ENCODE data around the gene CDCA3.
"Not testable (repeated sequence)": the region's sequence is repeated elsewhere in the genome, so short reads cannot be mapped to it uniquely, and the experiment has no call there.

The CDCA3 gene

GRCh38 chr12:6866163-6866919, 15.3 kb upstream of the CDCA3 start:
- peaks cover 61% of the 10 kb centered on the region for H3K36me3 Mint-ChIP-seq
- H3K27ac Mint-ChIP-seq = peak overlapping the region; percentile 87

GRCh38 chr12:6865307-6865706, 14.2 kb upstream of the CDCA3 start:
- H3K9me3 Mint-ChIP-seq, H3K27ac Mint-ChIP-seq, H3K27me3 Mint-ChIP-seq, ATAC-seq, H3K4me3 Mint-ChIP-seq: not testable (repeated sequence)
- H3K4me1 Mint-ChIP-seq = peaks cover 33% of the 10 kb centered on the region
- peaks cover 68% of the 10 kb centered on the region for H3K36me3 Mint-ChIP-seq

More at GRCh38 chr12:6866163-6866919, 15.3 kb upstream of the CDCA3 start:
- peak overlapping the region; percentile 93 for H3K4me3 Mint-ChIP-seq
- no peaks in the 10 kb centered on the region for H3K27me3 Mint-ChIP-seq
- no peak for ATAC-seq
- H3K9me3 Mint-ChIP-seq = no peaks in the 10 kb centered on the region
- peaks cover 43% of the 10 kb centered on the region for H3K4me1 Mint-ChIP-seq

GRCh38 chr12:6863586-6864321, 12.7 kb upstream of the CDCA3 start:
- Mint-ChIP-seq H3K9me3 (no peaks in the 10 kb centered on the region), H3K36me3 (peaks cover 70% of the 10 kb centered on the region), H3K4me3 (no peak overlapping the region), H3K4me1 (peaks cover 17% of the 10 kb centered on the region), H3K27ac (no peak overlapping the region), H3K27me3 (no peaks in the 10 kb centered on the region)
- ATAC-seq = no peak

- H3K27ac Mint-ChIP-seq = no peak overlapping the region
- H3K4me1 Mint-ChIP-seq = peaks cover 10% of the 10 kb centered on the region
- no peak for ATAC-seq
- H3K27me3 Mint-ChIP-seq = no peaks in the 10 kb centered on the region
- no peak overlapping the region for H3K4me3 Mint-ChIP-seq
- no peaks in the 10 kb centered on the region for H3K9me3 Mint-ChIP-seq
- H3K36me3 Mint-ChIP-seq = peaks cover 74% of the 10 kb centered on the region
These were observed 11.9 kb upstream of the CDCA3 start for GRCh38 chr12:6863033-6863432.

- no peaks in the 10 kb centered on the region for H3K27me3 Mint-ChIP-seq
- no peak overlapping the region for H3K27ac Mint-ChIP-seq
- no peak for ATAC-seq
- no peak overlapping the region for H3K4me3 Mint-ChIP-seq
- no peaks in the 10 kb centered on the region for H3K9me3 Mint-ChIP-seq
- H3K36me3 Mint-ChIP-seq = peaks cover 88% of the 10 kb centered on the region
- peaks cover 2% of the 10 kb centered on the region for H3K4me1 Mint-ChIP-seq
These were observed 10.3 kb upstream of the CDCA3 start for GRCh38 chr12:6861391-6861790.

GRCh38 chr12:6860942-6861341, 9.9 kb upstream of the CDCA3 start:
- no peak for ATAC-seq
- Mint-ChIP-seq H3K36me3 (peaks cover 88% of the 10 kb centered on the region), H3K4me1 (no peaks in the 10 kb centered on the region), H3K27ac (no peak overlapping the region), H3K4me3 (no peak overlapping the region), H3K27me3 (no peaks in the 10 kb centered on the region), H3K9me3 (no peaks in the 10 kb centered on the region)

- Mint-ChIP-seq H3K27ac (no peak overlapping the region), H3K9me3 (no peaks in the 10 kb centered on the region), H3K36me3 (peaks cover 84% of the 10 kb centered on the region), H3K4me1 (no peaks in the 10 kb centered on the region), H3K4me3 (no peak overlapping the region), H3K27me3 (no peaks in the 10 kb centered on the region)
- no peak for ATAC-seq
These were observed 9.0 kb upstream of the CDCA3 start for GRCh38 chr12:6860116-6860515.

GRCh38 chr12:6858799-6859198, 7.7 kb upstream of the CDCA3 start:
- Mint-ChIP-seq H3K9me3 (no peaks in the 10 kb centered on the region), H3K4me1 (peaks cover 6% of the 10 kb centered on the region), H3K36me3 (peaks cover 81% of the 10 kb centered on the region), H3K27ac (no peak overlapping the region), H3K4me3 (no peak overlapping the region), H3K27me3 (no peaks in the 10 kb centered on the region)
- no peak for ATAC-seq

GRCh38 chr12:6855322-6855721, 4.2 kb upstream of the CDCA3 start:
- Mint-ChIP-seq H3K9me3 (no peaks in the 10 kb centered on the region), H3K36me3 (peaks cover 55% of the 10 kb centered on the region), H3K4me1 (peaks cover 26% of the 10 kb centered on the region), H3K4me3 (no peak overlapping the region), H3K27me3 (no peaks in the 10 kb centered on the region), H3K27ac (no peak overlapping the region)
- no peak for ATAC-seq

GRCh38 chr12:6854036-6854435, 3.0 kb upstream of the CDCA3 start:
- ATAC-seq = no peak

GRCh38 chr12:6853626-6854025, 2.5 kb upstream of the CDCA3 start:
- Mint-ChIP-seq H3K27me3 (no peaks in the 10 kb centered on the region), H3K4me3 (peak overlapping the region; percentile 84), H3K4me1 (peaks cover 43% of the 10 kb centered on the region), H3K36me3 (peaks cover 38% of the 10 kb centered on the region), H3K27ac (peak overlapping the region; percentile 82), H3K9me3 (no peaks in the 10 kb centered on the region)
- no peak for ATAC-seq

More at GRCh38 chr12:6854036-6854435, 3.0 kb upstream of the CDCA3 start:
- no peaks in the 10 kb centered on the region for H3K27me3 Mint-ChIP-seq
- peaks cover 39% of the 10 kb centered on the region for H3K4me1 Mint-ChIP-seq
- H3K9me3 Mint-ChIP-seq = no peaks in the 10 kb centered on the region
- H3K27ac Mint-ChIP-seq = no peak overlapping the region
- no peak overlapping the region for H3K4me3 Mint-ChIP-seq
- peaks cover 42% of the 10 kb centered on the region for H3K36me3 Mint-ChIP-seq

GRCh38 chr12:6852651-6853354, 1.7 kb upstream of the CDCA3 start:
- Mint-ChIP-seq H3K27ac (peak overlapping the region; percentile 82), H3K36me3 (peaks cover 29% of the 10 kb centered on the region), H3K27me3 (no peaks in the 10 kb centered on the region), H3K4me3 (peak overlapping the region; percentile 84), H3K9me3 (no peaks in the 10 kb centered on the region), H3K4me1 (peaks cover 51% of the 10 kb centered on the region)
- ATAC-seq = no peak

- peaks cover 22% of the 10 kb centered on the region for H3K36me3 Mint-ChIP-seq
- no peaks in the 10 kb centered on the region for H3K27me3 Mint-ChIP-seq
- H3K4me3 Mint-ChIP-seq = peak within 1 kb of the TSS; percentile 84
- H3K27ac Mint-ChIP-seq = peak within 1 kb of the TSS; percentile 82
- peaks cover 57% of the 10 kb centered on the region for H3K4me1 Mint-ChIP-seq
- no peaks in the 10 kb centered on the region for H3K9me3 Mint-ChIP-seq
- ATAC-seq = peak; percentile 93
These were observed 1.0 kb upstream of the CDCA3 start, which contains the start of gene USP5 for GRCh38 chr12:6851921-6852650. Gene USP5 (plus strand): TSS chr12:6852150. CDS start chr12:6852180, 30 bp downstream.

- ATAC-seq = no peak
- Mint-ChIP-seq H3K9me3 (no peaks in the 10 kb centered on the region), H3K27me3 (no peaks in the 10 kb centered on the region), H3K4me3 (peak overlapping the region; percentile 55), H3K4me1 (peaks cover 57% of the 10 kb centered on the region), H3K27ac (no peak overlapping the region), H3K36me3 (peaks cover 9% of the 10 kb centered on the region)
These were observed 312 bp downstream of the CDCA3 start for GRCh38 chr12:6850796-6851152.

Data from stimulated activated memory B cell treated with anti-CD40 and anti-IgM and Interleukin-4, amounts not matched to agents 10 μg/mL and 1 μg/mL and 100 μg/mL, for 72 hours (primary cell).